ENCODE results near the gene DNAJC7.

Gene DNAJC7

GRCh38 chr17:41987642-41988041 is 29.6 kb downstream of the DNAJC7 start:
- DNase-seq (ENCODE audit: low read depth) = no peak
- TF ChIP-seq, protein P1, sequence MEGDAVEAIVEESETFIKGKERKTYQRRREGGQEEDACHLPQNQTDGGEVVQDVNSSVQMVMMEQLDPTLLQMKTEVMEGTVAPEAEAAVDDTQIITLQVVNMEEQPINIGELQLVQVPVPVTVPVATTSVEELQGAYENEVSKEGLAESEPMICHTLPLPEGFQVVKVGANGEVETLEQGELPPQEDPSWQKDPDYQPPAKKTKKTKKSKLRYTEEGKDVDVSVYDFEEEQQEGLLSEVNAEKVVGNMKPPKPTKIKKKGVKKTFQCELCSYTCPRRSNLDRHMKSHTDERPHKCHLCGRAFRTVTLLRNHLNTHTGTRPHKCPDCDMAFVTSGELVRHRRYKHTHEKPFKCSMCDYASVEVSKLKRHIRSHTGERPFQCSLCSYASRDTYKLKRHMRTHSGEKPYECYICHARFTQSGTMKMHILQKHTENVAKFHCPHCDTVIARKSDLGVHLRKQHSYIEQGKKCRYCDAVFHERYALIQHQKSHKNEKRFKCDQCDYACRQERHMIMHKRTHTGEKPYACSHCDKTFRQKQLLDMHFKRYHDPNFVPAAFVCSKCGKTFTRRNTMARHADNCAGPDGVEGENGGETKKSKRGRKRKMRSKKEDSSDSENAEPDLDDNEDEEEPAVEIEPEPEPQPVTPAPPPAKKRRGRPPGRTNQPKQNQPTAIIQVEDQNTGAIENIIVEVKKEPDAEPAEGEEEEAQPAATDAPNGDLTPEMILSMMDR (IDR thresholded peaks at IDR 0.05; ENCODE audit: control insufficient read depth, extremely low read depth, insufficient read depth) = no peak
- no peak overlapping the region for H3K4me3 ChIP-seq (ENCODE audit: low read depth, low read length)

- TF ChIP-seq, protein P1 (IDR thresholded peaks at IDR 0.05; ENCODE audit: control insufficient read depth, extremely low read depth, insufficient read depth) = no peak
- no peak for DNase-seq (ENCODE audit: low read depth)
- no peak overlapping the region for H3K4me3 ChIP-seq (ENCODE audit: low read depth, low read length)
Measured at GRCh38 chr17:41986634-41987033, 30.6 kb downstream of the DNAJC7 start.

DNA sequence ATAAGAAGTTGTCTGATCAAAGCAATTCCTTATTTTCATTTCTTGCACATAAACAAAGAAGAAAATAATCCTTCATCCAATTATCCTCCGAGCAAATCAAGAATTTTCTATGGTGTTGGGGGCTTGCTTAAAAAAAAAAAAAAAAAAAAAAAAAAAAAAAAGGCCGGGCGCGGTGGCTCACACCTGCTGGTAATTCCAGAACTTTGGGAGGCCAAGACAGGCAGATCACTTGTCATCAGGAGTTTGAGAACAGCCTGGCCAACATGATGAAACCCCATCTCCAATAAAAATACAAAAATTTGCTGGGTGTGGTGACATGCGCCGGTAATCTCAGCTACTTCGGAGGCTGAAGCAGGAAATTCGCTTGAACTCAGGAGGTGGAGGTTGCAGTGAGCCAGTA is 31.3 kb downstream of the DNAJC7 start:
- DNase-seq (ENCODE audit: low read depth) = no peak
- TF ChIP-seq, protein P1 (IDR thresholded peaks at IDR 0.05; ENCODE audit: control insufficient read depth, extremely low read depth, insufficient read depth) = no peak
- H3K4me3 ChIP-seq (ENCODE audit: low read depth, low read length) = no peak overlapping the region

- H3K4me3 ChIP-seq (ENCODE audit: low read depth, low read length) = no peak overlapping the region
- TF ChIP-seq, protein P1 (IDR thresholded peaks at IDR 0.05; ENCODE audit: control insufficient read depth, extremely low read depth, insufficient read depth) = no peak
- no peak for DNase-seq (ENCODE audit: low read depth)
Measured at GRCh38 chr17:41984454-41984853, 32.8 kb downstream of the DNAJC7 start.

GRCh38 chr17:41982026-41982760 is 35.0 kb downstream of the DNAJC7 start:
- no peak overlapping the region for H3K4me3 ChIP-seq (ENCODE audit: low read depth, low read length)
- no peak for DNase-seq (ENCODE audit: low read depth)
- TF ChIP-seq, protein P1 (IDR thresholded peaks at IDR 0.05; ENCODE audit: control insufficient read depth, extremely low read depth, insufficient read depth) = no peak

DNA sequence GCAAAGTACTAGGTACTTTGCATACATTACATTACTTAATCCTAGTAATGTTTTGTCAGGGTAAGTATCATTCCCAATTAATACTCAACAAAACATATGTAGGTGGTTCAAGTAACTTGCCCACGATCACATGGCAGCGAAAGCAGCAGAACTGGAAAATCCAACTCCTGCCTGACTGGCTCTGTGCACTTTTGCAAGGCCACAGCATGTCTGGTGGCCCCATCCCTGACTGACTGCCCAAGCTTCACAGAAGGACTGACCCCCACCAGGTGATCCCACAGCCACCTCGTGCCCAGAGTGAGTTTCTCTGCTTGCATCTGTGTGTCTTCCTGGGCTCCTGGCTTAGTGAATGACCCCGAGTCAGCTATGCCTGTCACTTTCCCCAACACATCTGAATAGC is 39.2 kb downstream of the DNAJC7 start:
- peak; percentile 79 for DNase-seq (ENCODE audit: low read depth)
- TF ChIP-seq, protein P1 (IDR thresholded peaks at IDR 0.05; ENCODE audit: control insufficient read depth, extremely low read depth, insufficient read depth) = no peak
- H3K4me3 ChIP-seq (ENCODE audit: low read depth, low read length) = no peak overlapping the region

All from LNCaP clone FGC (cell line).